Adrenal gland (tissue), 12 donors: ENCODE results near the gene TFR2. TPM values are rescaled to one million over a fixed set of nuclear protein-coding genes. Genes with fewer than 3 reads are reported as not detected.

ENCODE experiments used
- DNase-seq, 7 donors: peaks; one replicate each; pipeline ENCODE4 v3.0.0-alpha.2; 2019 to 2020
- H3K27ac ChIP-seq, 5 donors: fragments of 200-600 bp; sonication (generic) in 4 of 5; 1 replicate in 3 of 5; 2 replicates in 2 of 5; pipeline versions ENCODE4 v1.5.1 to v1.8.0; 2016 to 2020; ENCODE audit warnings: mild to moderate bottlenecking in 1 of 5
- H3K27me3 ChIP-seq: fragments of 200-600 bp; 2 replicates; pipeline ENCODE4 v1.8.0; 2021
- H3K36me3 ChIP-seq, 2 donors: fragments of 200-600 bp; replicated peaks in 1 of 2; 1 replicate in 1 of 2; 2 replicates in 1 of 2; pipeline versions ENCODE4 v1.5.1 to v1.8.0; 2018 to 2022
- H3K4me1 ChIP-seq, 2 donors: fragments of 200-600 bp; replicated peaks in 1 of 2; 1 replicate in 1 of 2; 2 replicates in 1 of 2; pipeline versions ENCODE4 v1.5.1 to v1.8.0; 2018 to 2021
- H3K4me3 ChIP-seq, 4 donors: fragments of 200-600 bp; sonication (generic) in 3 of 4; one replicate each; pipeline ENCODE4 v1.5.1; 2016 to 2018
- H3K9me3 ChIP-seq, 3 donors: fragments of 200-600 bp; sonication (generic) in 1 of 3; replicated peaks in 1 of 3; 1 replicate in 2 of 3; 2 replicates in 1 of 3; pipeline versions ENCODE4 v1.5.1 to v1.8.0; 2016 to 2021
- POLR2A ChIP-seq, 2 donors: fragments of 450-650 bp; IDR thresholded peaks; one replicate each; pipeline ENCODE4 v1.6.1; 2017; ENCODE audit warnings: antibody characterized with exemption in 2 of 2, mild to moderate bottlenecking in 2 of 2, moderate library complexity in 1 of 2
- WGBS, 4 donors: extraction: QIAGEN DNeasy Blood & Tissue Kit in 2 of 4; methylation state at CpG; one replicate each; pipeline versions ENCODE4 v1.1.5 to v1.1.7; 2013 to 2017; 5-methylcytosine and 5-hydroxymethylcytosine counted together
- intact Hi-C, 2 donors: fragments of 100-400 bp; cut with DNase I; formaldehyde crosslinking; loops; one replicate each; pipeline versions ENCODE4 v1.14.1 to v1.15.0; 2022 to 2023
- polyA plus RNA-seq, 3 donors: library from polyadenylated mRNA; stranded (reverse); fragments of 200-250 nt in 2 of 3; fragments of 350-450 nt in 1 of 3; fragmentation: Illumina TruSeq in 1 of 3; extraction: RNeasy Lipid Tissue Mini Kit (QIAGEN cat#74804) in 1 of 3; gene quantifications; one replicate each; pipeline ENCODE4 v1.2.3, GENCODE V29; 2013 to 2014
- total RNA-seq, 9 donors: library from RNA; depleted of rRNA in 4 of 9; stranded (reverse); fragments of >200 nt in 4 of 9; fragments of 120-200 nt in 1 of 9; fragmentation: NEBNext Ultra II Directional in 1 of 9; extraction: Animal tissue kit (Norgen Biotek cat#: 25700) in 1 of 9; gene quantifications; one replicate each; pipeline versions ENCODE4 v1.1.0 to v1.2.4, GENCODE V29; 2013 to 2023
- TF ChIP-seq, protein P1 (sequence below), 6 experiments: fragments of 450-650 bp in 4 of 6; fragments of 200-600 bp in 2 of 6; sonication (generic) in 1 of 6; IDR thresholded peaks; 1 replicate in 5 of 6; 2 replicates in 1 of 6; pipeline versions ENCODE4 v1.5.1 to v1.8.0; 2016 to 2021; ENCODE audit warnings: antibody characterized with exemption in 6 of 6, mild to moderate bottlenecking in 2 of 6, moderate library complexity in 1 of 6
- donor health status: healthy with polysubstance abuse.
- donor health status: Bipolar disorder and iron deficiency.
- donor health status: DM: yes; HTN: yes; CAD: no.
- donor health status: DM: no; HTN: no; CAD: no.
- donor health status: DM: no; HTN: no; CAD: no.
- donor health status: DM: yes; HTN: yes; CAD: no.

TFR2 gene
- total and polyA plus RNA-seq, 12 donors, result 0.24 to 6.7 (median 1.3) TPM

DNA sequence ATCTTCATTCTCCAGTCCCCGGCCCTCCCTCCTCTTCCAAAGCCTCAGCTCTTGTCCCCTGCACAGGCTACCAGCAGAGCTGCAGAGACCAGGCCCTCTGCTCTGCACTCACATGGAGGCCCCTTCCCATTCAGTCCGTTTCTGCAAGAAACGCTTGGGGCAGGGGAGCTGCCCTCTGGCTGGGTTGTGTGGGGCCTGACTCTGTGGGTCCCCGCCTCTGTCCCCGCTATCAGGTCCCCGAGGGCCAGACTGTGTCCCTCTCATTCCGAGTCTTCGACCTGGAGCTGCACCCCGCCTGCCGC lies 37.7 kb downstream of the TFR2 start:
- Histone ChIP-seq H3K27me3 (no peaks in the 10 kb centered on the region), H3K9me3 (no peaks in the 10 kb centered on the region), H3K4me3 (peak overlapping the region in 3 of 4 donors; percentile 11 to 57 (median 45)), H3K27ac (peak overlapping the region in 3 of 5 donors; percentile 3 to 68 (median 53)), H3K36me3 (no peaks in the 10 kb centered on the region), H3K4me1 (peaks cover 14 to 16% of the 10 kb centered on the region in 2 donors)
- WGBS, 4 donors, result 19 to 42% (median 25%) methylated on average over 3 to 10 of the region's 10 CpGs
- intact Hi-C loops, result no loop called here
- TF ChIP-seq, protein P1, sequence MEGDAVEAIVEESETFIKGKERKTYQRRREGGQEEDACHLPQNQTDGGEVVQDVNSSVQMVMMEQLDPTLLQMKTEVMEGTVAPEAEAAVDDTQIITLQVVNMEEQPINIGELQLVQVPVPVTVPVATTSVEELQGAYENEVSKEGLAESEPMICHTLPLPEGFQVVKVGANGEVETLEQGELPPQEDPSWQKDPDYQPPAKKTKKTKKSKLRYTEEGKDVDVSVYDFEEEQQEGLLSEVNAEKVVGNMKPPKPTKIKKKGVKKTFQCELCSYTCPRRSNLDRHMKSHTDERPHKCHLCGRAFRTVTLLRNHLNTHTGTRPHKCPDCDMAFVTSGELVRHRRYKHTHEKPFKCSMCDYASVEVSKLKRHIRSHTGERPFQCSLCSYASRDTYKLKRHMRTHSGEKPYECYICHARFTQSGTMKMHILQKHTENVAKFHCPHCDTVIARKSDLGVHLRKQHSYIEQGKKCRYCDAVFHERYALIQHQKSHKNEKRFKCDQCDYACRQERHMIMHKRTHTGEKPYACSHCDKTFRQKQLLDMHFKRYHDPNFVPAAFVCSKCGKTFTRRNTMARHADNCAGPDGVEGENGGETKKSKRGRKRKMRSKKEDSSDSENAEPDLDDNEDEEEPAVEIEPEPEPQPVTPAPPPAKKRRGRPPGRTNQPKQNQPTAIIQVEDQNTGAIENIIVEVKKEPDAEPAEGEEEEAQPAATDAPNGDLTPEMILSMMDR (IDR thresholded peaks at IDR 0.05), result no peak
- no peak for TF ChIP-seq POLR2A (IDR thresholded peaks at IDR 0.05)
- no peak for DNase-seq

DNA sequence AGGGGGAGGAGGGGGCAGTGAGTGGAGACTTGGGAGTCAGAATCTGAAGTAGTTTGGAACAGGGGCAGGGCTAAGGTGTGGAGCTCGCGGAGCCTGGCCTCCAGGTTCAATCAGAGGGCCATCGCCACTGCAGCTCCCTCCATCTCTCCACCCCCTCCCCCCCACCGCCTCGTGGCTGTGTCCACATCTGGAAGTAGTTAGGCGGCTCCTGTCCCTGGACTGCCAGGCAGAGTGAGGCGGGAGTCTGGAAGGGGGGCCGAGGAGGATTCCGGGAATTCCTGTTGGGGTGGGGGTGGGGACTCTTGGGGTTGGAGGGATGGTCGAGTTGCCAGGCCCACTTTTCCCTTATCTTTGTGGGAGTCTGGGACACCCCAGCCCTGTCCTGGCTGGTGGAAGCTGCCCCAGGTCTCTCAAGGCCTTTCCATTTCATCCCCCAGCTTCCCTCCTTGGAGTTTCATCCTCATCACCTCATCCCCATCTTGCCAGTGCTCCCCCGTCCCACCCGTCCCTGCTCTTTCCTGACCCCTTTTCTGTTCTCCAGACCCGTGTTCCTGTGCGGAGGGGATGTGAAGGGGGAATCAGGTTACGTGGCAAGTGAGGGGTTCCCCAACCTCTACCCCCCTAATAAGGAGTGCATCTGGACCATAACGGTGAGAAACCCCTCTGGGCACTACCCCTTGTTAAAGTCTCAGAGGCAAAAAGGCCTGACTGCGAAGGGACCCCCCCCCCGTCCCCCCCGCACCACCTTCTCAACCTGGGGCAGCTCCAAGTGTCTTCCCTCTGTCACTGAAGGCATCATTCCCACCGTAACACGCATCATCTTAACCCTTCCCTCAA lies 38.2 kb downstream of the TFR2 start:
- no peaks in the 10 kb centered on the region for H3K9me3 ChIP-seq
- peak overlapping the region in 1 of 4 donors; percentile 57 for H3K4me3 ChIP-seq
- peaks cover 14 to 16% of the 10 kb centered on the region in 2 donors for H3K4me1 ChIP-seq
- H3K36me3 ChIP-seq, result no peaks in the 10 kb centered on the region
- WGBS, 4 donors, result 49 to 62% (median 51%) methylated on average over 15 to 21 of the region's 21 CpGs
- H3K27ac ChIP-seq, result peak overlapping the region in 4 of 5 donors; percentile 3 to 68 (median 44)
- no peaks in the 10 kb centered on the region for H3K27me3 ChIP-seq
- DNase-seq, result peak in 6 of 7 donors; percentile 56 to 83 (median 66)
- intact Hi-C loops, result no loop called here
- no peak for TF ChIP-seq POLR2A (IDR thresholded peaks at IDR 0.05)
- TF ChIP-seq, protein P1 (IDR thresholded peaks at IDR 0.05), result no peak

DNA sequence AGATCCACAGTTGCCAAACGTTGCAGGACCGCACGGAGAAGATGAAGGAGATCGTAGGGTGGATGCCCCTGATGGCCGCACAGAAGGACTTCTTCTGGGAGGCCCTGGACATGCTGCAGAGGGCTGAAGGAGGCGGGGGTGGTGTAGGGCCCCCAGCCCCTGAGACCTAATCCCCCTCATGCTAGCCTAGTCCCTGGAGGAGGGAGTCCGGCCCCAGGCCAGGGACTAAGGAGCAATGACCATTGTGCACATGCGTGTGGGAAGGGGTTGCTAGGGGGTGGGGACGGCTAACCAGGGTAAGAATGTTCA lies 40.7 kb downstream of the TFR2 start:
- WGBS, 4 donors, result 75 to 88% (median 80%) methylated on average over 7 to 9 of the region's 9 CpGs
- no peaks in the 10 kb centered on the region for H3K27me3 ChIP-seq
- peaks cover 10 to 16% of the 10 kb centered on the region in 2 donors for H3K4me1 ChIP-seq
- no peak for DNase-seq
- no peak overlapping the region for H3K27ac ChIP-seq
- no peaks in the 10 kb centered on the region for H3K9me3 ChIP-seq
- intact Hi-C loops, result no loop called here
- no peak overlapping the region for H3K4me3 ChIP-seq
- H3K36me3 ChIP-seq, result no peaks in the 10 kb centered on the region
- TF ChIP-seq, protein P1 (IDR thresholded peaks at IDR 0.05), result no peak
- TF ChIP-seq POLR2A (IDR thresholded peaks at IDR 0.05), result no peak

DNA sequence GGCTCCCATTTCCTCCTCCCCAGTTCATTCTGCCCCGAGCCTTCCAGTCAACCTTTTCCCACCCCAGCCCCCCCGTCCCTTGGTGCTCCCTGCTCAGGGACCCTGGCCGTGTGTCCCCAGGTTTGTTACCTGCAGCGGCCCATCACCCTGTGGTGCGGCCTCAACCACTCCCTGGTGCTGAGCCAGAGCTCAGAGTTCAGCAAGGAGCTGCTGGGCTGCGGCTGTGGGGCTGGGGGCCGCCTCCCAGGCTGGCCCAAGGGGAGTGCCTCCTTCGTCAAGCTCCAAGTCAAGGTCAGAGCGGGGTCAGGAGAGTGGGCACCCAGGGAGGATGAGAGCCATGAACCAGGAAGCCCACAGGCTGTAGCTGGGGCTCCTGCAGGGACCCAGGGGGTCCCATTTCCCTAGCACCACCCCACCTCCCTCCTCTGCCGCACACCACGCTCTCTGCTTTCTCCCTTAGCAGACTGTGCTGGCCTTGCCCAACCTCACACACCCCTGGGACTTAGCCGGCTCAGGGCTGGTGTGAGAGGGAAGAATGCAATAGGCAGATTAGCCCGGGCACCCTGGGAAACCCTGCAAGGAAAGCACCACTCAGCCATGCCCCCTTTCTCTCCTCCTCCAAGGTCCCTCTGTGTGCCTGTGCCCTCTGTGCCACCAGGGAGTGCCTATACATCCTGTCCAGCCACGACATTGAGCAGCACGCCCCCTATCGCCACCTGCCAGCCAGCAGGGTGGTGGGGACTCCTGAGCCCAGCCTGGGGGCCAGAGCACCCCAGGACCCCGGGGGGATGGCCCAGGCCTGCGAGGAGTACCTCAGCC lies 41.2 kb downstream of the TFR2 start:
- WGBS, 4 donors, result 65 to 69% (median 69%) methylated on average over 10 to 18 of the region's 18 CpGs
- TF ChIP-seq, protein P1 (IDR thresholded peaks at IDR 0.05), result no peak
- TF ChIP-seq POLR2A (IDR thresholded peaks at IDR 0.05), result no peak
- no peaks in the 10 kb centered on the region for H3K27me3 ChIP-seq
- H3K9me3 ChIP-seq, result no peaks in the 10 kb centered on the region
- no peak overlapping the region for H3K4me3 ChIP-seq
- DNase-seq, result no peak
- intact Hi-C loops, result loop anchor here in 1 of 2 donors (10.0 kb wide), 1 partner anchor 65 kb away; the partner anchor contains the start of gene AGFG2
- no peaks in the 10 kb centered on the region for H3K36me3 ChIP-seq
- H3K4me1 ChIP-seq, result peaks cover 4 to 12% of the 10 kb centered on the region in 2 donors
- H3K27ac ChIP-seq, result no peak overlapping the region
